Measurements from ENCODE around the gene SORCS2. TPM values are rescaled to one million over a fixed set of nuclear protein-coding genes. Genes with fewer than 3 reads are reported as not detected.

The SORCS2 gene
- total RNA-seq, 4 donors from 2014 or later, result 1.1 to 2.5 (median 2.0) TPM

DNA sequence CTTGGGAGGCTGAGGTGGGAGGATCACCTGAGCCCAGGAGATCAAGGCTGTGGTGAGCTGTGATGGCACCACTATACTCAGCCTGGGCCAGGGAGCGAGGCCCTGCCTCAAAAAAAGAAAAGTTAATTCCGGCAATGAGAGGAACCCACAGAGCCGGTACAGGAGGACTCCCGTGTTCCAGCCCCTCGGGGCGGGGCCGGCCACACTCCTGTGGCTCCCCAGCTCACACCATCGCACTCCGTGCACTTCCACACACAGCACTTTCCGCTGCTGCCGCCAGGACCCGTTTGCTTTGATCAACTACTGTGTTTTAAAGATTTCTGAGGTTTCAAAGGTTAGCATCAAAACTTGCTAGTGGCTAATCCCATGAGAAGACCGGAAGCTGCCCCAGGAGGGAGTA lies 575.6 kb downstream of the SORCS2 start:
- Histone ChIP-seq H3K4me1 (peaks cover 0 to 18% (median 0%) of the 10 kb centered on the region in 3 donors), H3K27ac (no peak overlapping the region), H3K36me3 (peaks cover 0 to 100% (median 6%) of the 10 kb centered on the region in 3 donors), H3K9me3 (no peaks in the 10 kb centered on the region), H3K27me3 (no peaks in the 10 kb centered on the region), H3K4me3 (no peak overlapping the region)
- TF ChIP-seq POLR2A (IDR thresholded peaks at IDR 0.05) (no peak), CTCF (IDR thresholded peaks at IDR 0.05) (no peak)
- intact Hi-C loops (cut with DNase I), result no loop called here
- 74 to 93% methylated on average over 12 to 13 of the region's 13 CpGs for WGBS, 2 donors
- no peak for DNase-seq

DNA sequence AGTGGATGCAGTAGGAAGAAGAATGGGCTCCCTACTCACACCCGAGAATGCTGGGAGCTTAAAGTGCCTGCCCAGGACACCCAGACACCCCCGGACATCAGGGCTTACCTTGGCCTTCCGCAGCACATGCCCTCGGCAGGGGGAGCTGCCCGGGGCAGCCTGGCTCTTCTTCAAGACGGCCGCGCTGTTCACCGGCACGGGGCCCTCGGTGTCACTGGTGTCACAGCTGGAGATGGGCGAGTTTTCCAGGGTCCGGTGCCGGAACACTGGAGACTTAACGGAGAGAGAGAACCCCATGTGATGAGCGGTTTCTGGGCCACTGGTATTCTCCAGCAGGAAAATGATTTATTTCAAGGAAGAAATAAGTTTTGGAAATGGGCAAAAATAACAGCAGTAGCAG lies 576.4 kb downstream of the SORCS2 start:
- Histone ChIP-seq H3K27me3 (no peaks in the 10 kb centered on the region), H3K9me3 (no peaks in the 10 kb centered on the region), H3K4me3 (no peak overlapping the region), H3K4me1 (peaks cover 0 to 18% (median 0%) of the 10 kb centered on the region in 3 donors), H3K36me3 (peaks cover under 1 to 100% (median 6%) of the 10 kb centered on the region in 3 donors), H3K27ac (no peak overlapping the region)
- 79 to 92% methylated on average over 2 to 6 of the region's 16 CpGs for WGBS, 2 donors
- TF ChIP-seq CTCF (IDR thresholded peaks at IDR 0.05) (no peak), POLR2A (IDR thresholded peaks at IDR 0.05) (no peak)
- no peak for DNase-seq
- intact Hi-C loops (cut with DNase I), result no loop called here

DNA sequence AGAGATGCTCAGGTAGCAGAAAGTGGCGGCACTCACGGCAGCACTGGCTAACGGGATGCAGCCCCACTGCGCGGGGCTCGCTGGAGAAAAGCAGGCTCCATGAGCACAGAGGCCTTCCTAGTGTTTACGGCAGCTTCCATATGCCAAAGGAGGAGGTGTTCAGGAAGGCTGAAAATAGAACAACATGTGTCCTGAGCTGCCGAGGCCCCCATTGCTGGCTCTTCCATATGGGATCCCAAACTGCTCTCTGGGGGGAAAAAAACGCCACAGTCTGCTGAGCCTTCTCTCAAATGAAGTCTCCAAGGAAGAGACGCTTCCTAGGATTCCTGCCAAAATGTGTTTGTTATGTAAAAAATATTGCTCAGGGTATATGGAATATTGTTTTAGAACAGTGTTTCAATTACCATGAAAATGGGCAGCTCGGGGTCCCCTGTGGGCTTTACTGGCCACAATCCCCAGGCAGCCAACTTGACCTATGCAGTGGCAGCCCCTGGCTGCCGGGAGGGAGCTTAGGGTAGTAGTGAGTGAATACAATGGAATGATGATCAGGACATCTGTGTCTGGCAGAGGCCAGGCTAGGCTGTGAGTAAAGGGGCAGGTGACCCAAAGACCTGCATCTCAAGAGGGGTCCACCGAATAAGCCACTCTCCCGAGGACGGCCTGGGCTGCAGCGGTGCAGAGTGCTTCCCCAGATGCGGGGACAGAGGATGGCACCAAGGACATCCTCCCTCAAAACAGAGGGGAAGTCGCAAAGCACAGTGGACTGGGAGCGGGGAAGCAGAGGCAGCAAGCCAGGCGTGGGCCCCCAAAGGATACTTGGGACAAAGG lies 577.3 kb downstream of the SORCS2 start:
- H3K36me3 ChIP-seq, result peaks cover 6 to 100% (median 9%) of the 10 kb centered on the region in 3 donors
- WGBS, 2 donors, result 87 to 89% methylated on average over 8 to 13 of the region's 20 CpGs
- intact Hi-C loops (cut with DNase I), result no loop called here

DNA sequence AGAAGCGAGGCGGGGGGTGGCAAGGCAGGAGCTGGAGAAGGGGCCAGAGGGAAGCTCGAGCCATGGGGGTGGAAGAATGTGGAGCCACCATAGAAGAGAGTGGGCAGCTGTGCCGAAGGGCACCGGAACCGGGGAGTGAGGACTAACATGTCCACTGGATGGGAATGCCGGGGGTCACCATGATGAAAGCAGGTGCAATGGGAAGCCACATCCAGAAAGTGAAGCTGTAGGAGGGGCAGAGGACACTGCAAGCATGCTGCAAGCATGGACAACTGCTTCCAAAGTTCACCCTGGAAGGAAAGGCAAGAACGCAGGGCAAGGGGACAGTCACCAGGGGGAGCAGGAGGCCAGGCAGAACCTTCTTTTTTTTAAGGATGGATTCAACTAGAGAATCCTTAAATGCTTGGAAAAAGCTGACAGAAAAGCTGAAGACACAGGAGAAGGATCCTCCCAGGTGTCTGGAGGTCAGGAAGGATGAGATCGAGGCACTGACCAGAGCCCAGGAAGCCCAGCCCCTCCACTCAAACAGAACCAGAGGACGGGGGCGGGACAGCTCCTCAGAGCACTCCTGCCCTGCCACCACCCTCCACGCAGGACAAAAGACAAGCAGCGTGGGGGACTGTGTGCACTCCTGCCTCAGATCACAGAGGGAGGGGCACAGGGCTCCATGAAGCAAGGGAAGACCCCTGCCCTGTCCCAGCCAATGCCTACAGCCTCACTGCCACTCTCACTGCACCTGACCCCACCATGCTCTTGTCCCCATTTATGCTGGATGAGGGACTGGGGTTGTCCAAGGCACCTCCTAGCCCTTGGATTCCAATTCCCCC lies 578.1 kb downstream of the SORCS2 start:
- peak in 1 of 6 experiments; percentile 36 for TF ChIP-seq CTCF (IDR thresholded peaks at IDR 0.05)
- no peak for TF ChIP-seq POLR2A (IDR thresholded peaks at IDR 0.05)
- WGBS, 2 donors, result 78 to 80% methylated on average over 13 of the region's 13 CpGs
- Histone ChIP-seq H3K4me1 (peaks cover 0 to 18% (median 0%) of the 10 kb centered on the region in 3 donors), H3K27ac (peak overlapping the region in 1 of 4 donors; percentile 25), H3K9me3 (no peaks in the 10 kb centered on the region), H3K27me3 (no peaks in the 10 kb centered on the region), H3K4me3 (no peak overlapping the region), H3K36me3 (peaks cover 6 to 99% (median 9%) of the 10 kb centered on the region in 3 donors)
- intact Hi-C loops (cut with DNase I), result no loop called here
- DNase-seq, result no peak

More for the DNA sequence above, 577.3 kb downstream of the SORCS2 start:
- Histone ChIP-seq H3K9me3 (no peaks in the 10 kb centered on the region), H3K27me3 (no peaks in the 10 kb centered on the region), H3K4me1 (peaks cover 0 to 18% (median 0%) of the 10 kb centered on the region in 3 donors), H3K27ac (peak overlapping the region in 1 of 4 donors; percentile 25), H3K4me3 (no peak overlapping the region)
- TF ChIP-seq CTCF (IDR thresholded peaks at IDR 0.05) (no peak), POLR2A (IDR thresholded peaks at IDR 0.05) (no peak)
- no peak for DNase-seq

Data from esophagus squamous epithelium (tissue), 5 donors.